NCI-H226 (cell line): ENCODE data around the gene FBP1.

Experiments
- DNase-seq: peaks from one replicate; pipeline ENCODE4 v3.0.0-alpha.2; 2015

Gene FBP1

GRCh38 chr9:94655739-94656138 lies 16.4 kb upstream of the FBP1 start:
- no peak for DNase-seq

DNA sequence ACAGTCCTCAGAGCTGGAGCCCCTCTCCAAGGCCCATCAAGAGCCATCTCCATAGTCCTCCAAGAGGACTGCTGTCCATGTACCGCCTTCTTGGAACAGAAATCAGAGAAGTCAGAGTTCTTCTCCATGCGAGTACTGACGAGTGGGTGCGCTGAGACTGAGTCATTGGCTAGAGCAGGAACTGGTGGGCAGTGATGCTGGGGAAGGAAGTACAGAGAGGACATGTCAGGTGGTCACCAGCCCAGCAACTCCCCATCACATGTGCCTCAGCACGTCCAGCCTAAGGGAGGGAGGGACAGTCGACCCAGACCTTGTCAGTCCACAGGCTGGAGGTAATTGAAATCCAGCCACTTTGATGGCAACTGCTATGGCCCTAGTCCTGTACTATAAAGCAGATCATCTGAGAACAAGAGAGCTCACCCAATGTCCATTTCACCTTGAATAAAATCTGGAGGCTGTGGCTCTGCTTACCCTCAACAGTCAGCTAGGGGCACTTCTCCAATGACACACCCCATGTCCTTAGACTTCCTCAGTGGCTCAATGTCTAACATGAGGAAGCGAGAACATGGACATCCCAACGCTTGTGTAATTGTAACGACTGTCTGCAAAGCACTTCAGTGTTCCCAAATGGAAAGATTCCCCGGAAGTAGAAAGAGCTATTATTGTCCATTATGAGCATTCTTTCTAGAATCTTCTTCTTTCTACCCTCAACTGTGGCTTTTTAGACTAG lies 15.0 kb upstream of the FBP1 start:
- no peak for DNase-seq

- DNase-seq, result no peak
Measured at GRCh38 chr9:94650949-94651348, 11.6 kb upstream of the FBP1 start.

DNA sequence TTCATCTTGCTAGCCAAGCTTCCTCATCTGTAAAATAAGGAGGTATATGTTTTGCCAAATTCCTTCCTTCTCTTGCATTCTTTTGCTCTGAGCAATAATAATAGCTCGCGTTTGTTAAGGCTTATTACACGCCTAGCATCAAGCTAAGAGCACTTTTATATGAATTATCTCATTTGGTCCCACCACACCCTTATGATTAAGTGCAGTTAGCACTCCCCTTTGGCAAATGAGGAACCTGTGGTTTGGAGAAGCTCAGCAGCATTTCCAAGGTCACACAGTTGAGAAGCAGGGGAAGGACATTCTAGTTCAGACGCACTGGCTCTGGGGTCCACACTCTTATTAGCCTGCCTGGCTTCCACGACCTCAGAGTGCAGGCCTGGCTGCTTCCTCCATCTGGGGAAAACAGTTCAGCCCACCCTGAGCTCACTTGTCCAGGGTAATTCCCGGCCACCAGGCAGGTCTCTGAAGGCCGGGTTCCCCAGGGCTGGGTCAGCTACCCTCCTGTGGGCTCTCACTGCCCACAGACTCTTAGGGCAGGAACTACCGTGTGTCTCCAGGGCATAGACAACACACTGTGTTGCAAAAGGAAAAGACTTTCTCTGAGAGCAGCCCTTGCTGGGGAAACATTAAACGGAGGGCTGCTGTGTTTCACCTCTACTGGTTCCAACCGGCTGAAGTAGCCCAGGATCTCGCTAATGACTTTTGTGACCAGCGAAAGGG lies 9.9 kb upstream of the FBP1 start:
- peak; percentile 96 for DNase-seq

DNA sequence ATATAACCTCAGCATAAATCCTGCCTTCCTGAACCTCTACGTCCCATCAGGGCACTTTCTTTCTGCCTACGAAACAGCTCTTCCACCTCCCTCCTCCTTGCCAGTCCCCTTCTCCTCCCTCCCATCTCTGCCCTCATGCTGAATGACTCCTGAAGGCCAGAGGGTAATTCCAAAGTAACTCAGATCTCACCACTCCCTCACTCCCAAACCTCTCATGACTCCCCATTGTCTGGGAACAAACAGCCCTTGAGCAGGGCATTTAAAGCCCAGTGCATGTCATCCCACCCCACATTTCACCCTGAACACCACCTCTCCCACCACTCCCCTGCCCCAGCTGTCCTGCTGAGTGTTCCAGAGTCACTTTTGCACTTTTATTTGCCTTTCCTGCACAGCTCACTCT lies 8.9 kb upstream of the FBP1 start:
- peak; percentile 20 for DNase-seq

- no peak for DNase-seq
Measured at GRCh38 chr9:94645901-94646300, 6.6 kb upstream of the FBP1 start.

DNA sequence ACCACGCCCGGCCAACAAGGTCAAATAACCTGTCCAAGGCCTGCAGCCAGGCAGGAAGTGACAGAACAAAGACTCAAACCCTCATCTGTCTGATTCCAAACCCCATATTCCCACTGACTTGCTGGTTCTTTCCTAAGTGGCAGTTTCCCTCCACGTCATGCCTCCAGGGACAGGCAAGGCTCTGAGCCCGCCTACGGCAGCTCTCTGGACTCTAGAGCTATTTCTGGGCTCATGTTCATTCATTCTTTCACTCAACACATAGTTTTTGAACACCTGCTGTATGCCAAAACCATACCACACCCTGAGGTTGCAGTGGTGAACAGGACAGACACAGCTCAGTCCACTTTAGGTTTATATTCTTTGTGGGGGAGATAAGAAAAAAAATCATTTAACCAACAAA lies 5.2 kb upstream of the FBP1 start:
- DNase-seq, result no peak

DNA sequence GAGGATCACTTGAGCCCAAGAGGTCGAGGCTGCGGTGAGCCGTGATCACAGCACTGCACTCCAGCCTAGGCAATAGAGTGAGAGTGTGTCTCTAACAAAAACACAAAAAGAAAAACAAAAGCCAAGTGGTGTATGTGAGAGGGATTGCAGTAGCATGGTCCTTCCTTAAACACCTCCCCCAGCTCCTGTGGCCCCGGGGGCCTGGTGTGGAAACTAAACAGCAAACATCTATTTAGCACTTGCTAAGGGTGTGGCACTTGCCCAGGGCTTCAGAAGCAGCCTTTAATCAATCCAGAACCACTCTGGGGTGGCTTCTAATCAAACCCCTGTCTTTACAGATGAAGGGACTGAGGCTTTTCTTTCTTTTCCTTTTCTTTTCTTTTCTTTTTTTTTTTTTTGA lies 4.4 kb upstream of the FBP1 start:
- no peak for DNase-seq

- no peak for DNase-seq
Measured at GRCh38 chr9:94643176-94643575, 3.9 kb upstream of the FBP1 start.

GRCh38 chr9:94642501-94642900 lies 3.2 kb upstream of the FBP1 start:
- DNase-seq, result no peak

GRCh38 chr9:94639999-94640376 lies 670 bp upstream of the FBP1 start:
- DNase-seq, result no peak

GRCh38 chr9:94638335-94639060 lies 820 bp downstream of the FBP1 start:
- DNase-seq, result no peak

DNA sequence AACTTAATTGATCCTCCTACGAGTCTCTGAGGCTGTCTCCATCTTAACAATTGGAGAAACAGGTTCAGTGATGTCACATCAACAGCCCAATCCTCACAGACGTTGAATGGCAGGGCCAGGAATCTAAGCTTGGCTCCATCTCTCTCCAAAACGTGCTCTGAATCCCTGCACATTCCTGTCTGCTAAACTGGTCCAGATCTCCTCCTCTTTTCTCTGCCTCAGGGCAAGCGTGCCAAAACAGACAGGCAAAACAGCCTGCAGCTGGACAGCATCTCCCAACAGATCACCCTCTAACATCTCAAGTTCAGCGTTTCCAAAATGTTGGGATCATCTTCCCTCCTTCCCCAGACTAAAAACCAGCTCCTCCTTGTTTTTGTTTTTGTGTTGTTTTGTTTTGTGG lies 6.6 kb downstream of the FBP1 start:
- no peak for DNase-seq

GRCh38 chr9:94631599-94631998 lies 7.7 kb downstream of the FBP1 start:
- DNase-seq, result no peak

DNA sequence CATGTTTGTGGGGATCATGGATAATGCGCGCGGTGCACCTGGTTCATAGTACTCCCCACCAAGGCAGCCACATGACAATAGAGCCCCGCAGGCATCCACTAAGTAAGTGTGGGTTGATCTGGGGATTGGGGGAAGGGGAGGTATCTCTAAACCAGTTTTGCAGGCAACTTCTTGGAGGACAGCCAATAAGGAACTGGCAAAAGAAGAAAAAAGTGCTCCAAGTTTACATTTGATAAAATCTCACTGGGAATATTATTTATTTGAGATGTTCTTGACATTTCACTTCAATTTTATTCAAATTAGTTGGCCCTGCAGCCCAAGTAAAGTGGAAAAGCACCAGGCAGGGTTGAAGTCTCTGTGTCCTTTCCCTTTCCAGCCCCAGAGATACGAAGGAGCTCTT lies 8.5 kb downstream of the FBP1 start:
- no peak for DNase-seq

- DNase-seq, result no peak
Measured at GRCh38 chr9:94630281-94630680, 9.0 kb downstream of the FBP1 start.

- no peak for DNase-seq
Measured at GRCh38 chr9:94627287-94627686, 12.0 kb downstream of the FBP1 start.

GRCh38 chr9:94625835-94626234 lies 13.5 kb downstream of the FBP1 start:
- DNase-seq, result no peak

DNA sequence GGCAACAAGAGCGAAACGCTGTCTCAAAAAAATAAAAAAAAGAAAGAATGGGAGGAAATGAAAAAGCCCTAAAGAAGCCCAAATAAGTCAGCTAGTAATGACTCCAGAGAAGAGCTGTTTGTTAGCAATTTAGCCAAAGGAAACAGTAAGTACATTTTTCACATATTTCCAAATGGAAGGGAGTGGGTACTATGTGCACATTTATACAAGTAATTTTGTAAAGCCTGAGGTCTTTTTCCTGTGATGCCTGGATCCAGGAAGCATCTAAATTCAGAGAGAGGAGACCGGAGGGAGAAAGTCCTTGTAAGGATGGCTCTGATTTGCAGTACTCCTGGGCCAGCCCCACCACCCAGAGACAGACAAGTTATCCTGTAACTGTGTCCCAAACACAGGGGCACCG lies 14.7 kb downstream of the FBP1 start:
- no peak for DNase-seq

DNA sequence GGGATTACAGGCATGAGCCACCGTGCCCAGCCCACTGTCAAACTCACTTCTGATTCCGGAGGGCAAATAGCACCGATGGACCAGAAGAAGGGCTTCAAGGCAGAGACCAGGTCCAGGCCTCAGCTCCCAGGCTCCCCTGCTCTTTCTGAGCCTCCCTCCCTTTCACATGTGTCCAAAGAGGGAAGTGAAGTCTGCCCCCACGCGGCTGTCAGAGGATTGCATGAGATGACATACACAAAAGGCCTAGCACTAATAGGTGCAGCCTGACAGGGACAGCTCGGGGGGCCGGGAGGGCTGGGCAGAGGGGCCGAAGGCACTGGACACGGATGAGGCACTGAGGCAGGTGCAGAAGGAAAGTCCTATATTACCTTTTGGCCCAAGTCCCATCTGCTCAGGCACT lies 16.1 kb downstream of the FBP1 start:
- DNase-seq, result no peak

DNA sequence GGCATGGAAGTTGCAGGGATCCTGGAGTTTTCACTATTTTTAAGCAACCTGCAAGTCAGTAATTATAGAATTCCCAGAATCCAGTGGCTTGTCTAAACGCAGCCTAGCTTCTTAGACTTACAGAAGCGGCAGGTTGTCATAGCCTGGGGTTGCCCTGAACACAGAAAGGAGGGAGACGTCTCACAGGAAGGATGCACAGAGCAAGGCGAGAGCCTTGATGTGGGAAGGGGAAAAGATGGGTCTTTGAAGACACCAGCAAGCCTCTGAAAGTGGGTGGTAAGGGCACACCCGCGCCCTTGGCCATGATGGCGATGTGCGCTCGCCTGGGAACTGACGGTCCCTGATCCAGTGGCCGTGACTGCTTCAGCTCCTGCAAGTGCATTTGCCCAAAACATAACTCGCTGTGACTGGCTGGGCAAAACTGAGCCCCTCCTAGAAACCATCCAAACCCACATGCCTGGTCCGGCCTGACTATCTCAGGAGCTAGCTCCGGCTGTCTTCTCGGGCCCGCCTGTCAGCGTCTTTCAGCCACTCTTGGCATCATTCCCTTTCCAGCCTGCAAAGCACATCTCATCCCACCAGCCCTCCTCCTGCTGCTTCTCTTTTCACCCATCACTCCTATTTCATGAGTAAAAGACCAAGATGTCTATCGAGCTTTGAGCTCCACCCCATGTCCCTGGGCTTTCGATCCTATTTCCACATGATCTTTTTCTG lies 17.1 kb downstream of the FBP1 start:
- DNase-seq, result no peak

- DNase-seq, result no peak
Measured at GRCh38 chr9:94619026-94619425, 20.3 kb downstream of the FBP1 start.

- DNase-seq, result no peak
Measured at GRCh38 chr9:94613003-94613402, 26.3 kb downstream of the FBP1 start.

DNA sequence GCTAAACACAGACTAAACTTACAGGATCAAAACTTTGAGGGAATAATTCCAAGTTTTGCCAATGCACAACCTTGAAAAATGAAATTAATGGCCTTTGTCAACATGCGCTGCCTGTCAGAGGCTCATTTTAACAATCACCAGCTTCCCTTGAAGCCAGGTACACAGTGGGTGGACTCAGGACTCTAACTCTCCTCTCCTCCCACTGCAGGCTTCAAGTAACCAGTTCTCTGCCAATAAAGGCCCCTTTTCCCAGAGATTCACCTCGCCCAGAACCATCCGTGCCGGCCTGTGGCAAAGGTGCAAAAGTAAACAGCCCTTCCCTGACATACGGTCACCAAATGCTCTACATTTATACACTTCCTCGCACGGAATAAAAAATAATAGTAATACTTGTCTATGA lies 27.2 kb downstream of the FBP1 start:
- DNase-seq, result no peak
